Astrocyte of the cerebellum (primary cell): ENCODE data around the gene ARIH2.

Experiments
- DNase-seq: peaks from one replicate; pipeline ENCODE4 v3.0.0-alpha.2; 2011; ENCODE audit warnings: low read depth
- H3K4me3 ChIP-seq: 2 replicates; pipeline ENCODE4 v1.5.1; 2011; ENCODE audit warnings: mild to moderate bottlenecking, low read depth, low read length, moderate library complexity
- in situ Hi-C: cut with HindIII; loops from 2 replicates; pipeline ENCODE4 v1.10.0; 2017; ENCODE audit warnings: low sequenced_read_pairs
- TF ChIP-seq, protein P1 (sequence below): IDR thresholded peaks from 2 replicates; pipeline ENCODE4 v1.5.1; 2012; ENCODE audit warnings: low read length, low read depth, moderate library complexity, mild to moderate bottlenecking; ENCODE audit errors: missing control alignments

The ARIH2 gene

DNA sequence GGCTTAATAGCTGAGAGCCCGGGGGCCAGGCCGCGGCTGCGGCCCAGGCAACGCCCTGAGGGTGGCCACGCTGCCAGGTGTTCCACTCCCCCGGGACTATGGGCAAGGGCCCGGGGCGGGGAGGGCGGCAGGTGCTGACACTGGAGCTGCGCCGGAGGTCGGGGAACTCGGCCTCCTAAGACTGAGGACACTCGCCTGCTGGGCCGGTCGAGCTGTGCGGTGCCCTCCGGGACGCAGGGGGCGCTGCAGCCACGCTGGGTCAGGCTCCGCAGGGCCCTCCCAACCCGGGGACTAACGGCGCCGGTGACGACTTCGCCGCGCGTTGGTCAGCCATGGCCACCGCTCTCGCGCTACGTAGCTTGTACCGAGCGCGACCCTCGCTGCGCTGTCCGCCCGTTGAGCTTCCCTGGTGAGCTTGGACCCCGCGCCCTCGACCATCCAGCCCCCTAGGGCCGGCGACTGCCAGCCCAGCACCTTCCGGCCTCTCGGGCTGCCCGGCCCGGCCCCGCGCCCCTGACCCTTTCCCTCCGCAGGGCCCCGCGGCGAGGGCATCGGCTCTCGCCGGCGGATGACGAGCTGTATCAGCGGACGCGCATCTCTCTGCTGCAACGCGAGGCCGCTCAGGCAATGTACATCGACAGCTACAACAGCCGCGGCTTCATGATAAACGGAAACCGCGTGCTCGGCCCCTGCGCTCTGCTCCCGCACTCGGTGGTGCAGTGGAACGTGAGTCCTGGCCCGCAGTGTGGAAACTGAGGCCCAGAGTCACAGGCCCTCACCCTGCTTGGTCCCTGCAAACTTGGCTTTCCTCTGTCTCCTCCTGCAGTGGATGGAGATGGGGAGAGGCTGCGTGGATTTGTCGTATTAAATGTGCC is 103.4 kb downstream of the ARIH2 start, which contains the start of gene NDUFAF3:
Gene NDUFAF3 (plus strand): TSS at position 309 of the 875 bp plus-strand sequence. CDS start 24 bp downstream, at position 333.
- peak within 1 kb of the TSS; percentile 88 for H3K4me3 ChIP-seq
- in situ Hi-C loops: no loop called here
- DNase-seq: peak; percentile 81
- TF ChIP-seq, protein P1, sequence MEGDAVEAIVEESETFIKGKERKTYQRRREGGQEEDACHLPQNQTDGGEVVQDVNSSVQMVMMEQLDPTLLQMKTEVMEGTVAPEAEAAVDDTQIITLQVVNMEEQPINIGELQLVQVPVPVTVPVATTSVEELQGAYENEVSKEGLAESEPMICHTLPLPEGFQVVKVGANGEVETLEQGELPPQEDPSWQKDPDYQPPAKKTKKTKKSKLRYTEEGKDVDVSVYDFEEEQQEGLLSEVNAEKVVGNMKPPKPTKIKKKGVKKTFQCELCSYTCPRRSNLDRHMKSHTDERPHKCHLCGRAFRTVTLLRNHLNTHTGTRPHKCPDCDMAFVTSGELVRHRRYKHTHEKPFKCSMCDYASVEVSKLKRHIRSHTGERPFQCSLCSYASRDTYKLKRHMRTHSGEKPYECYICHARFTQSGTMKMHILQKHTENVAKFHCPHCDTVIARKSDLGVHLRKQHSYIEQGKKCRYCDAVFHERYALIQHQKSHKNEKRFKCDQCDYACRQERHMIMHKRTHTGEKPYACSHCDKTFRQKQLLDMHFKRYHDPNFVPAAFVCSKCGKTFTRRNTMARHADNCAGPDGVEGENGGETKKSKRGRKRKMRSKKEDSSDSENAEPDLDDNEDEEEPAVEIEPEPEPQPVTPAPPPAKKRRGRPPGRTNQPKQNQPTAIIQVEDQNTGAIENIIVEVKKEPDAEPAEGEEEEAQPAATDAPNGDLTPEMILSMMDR: peak; percentile 87

- no peak for DNase-seq
- in situ Hi-C loops: no loop called here
- TF ChIP-seq, protein P1: no peak
Measured at GRCh38 chr3:49022688-49023171, 104.1 kb downstream of the ARIH2 start.

DNA sequence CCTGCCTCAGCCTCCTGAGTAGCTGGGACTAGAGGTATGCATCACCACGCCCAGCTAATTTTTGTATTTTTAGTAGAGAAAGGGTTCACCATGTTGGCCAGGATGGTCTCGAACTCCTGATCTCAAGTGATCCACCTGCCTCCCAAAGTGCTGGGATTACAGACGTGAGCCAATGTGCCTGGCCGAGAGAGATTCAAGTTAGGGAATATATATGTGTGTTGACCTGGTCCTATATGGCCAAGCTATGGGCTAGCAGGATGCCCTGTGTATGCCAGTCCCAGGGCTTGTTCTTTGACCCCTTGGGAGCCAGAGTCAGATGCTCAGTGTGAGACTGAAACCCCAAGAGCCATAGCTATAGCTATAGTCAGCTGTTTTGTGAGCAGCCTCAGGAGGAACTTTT is 105.1 kb downstream of the ARIH2 start:
- in situ Hi-C loops: no loop called here
- no peak overlapping the region for H3K4me3 ChIP-seq
- TF ChIP-seq, protein P1: no peak
- no peak for DNase-seq

More at GRCh38 chr3:49022688-49023171, 104.1 kb downstream of the ARIH2 start:
- H3K4me3 ChIP-seq: peak overlapping the region; percentile 88

GRCh38 chr3:49024449-49024848 is 105.8 kb downstream of the ARIH2 start:
- in situ Hi-C loops: no loop called here
- TF ChIP-seq, protein P1: no peak
- no peak overlapping the region for H3K4me3 ChIP-seq
- no peak for DNase-seq

- no peak overlapping the region for H3K4me3 ChIP-seq
- DNase-seq: no peak
- in situ Hi-C loops: no loop called here
- TF ChIP-seq, protein P1: no peak
Measured at GRCh38 chr3:49025005-49025792, 106.6 kb downstream of the ARIH2 start.

GRCh38 chr3:49025793-49026520 is 107.3 kb downstream of the ARIH2 start:
- no peak for DNase-seq
- TF ChIP-seq, protein P1: no peak
- in situ Hi-C loops: no loop called here
- H3K4me3 ChIP-seq: no peak overlapping the region
